Iris pigment epithelial cell (primary cell): ENCODE data around the gene SLC25A11.
"Not testable (repeated sequence)": the region's sequence is repeated elsewhere in the genome, so short reads cannot be mapped to it uniquely, and the experiment has no call there.

ENCODE experiments used
- DNase-seq: peaks from one replicate; pipeline ENCODE4 v3.0.0-alpha.2; 2011; ENCODE audit warnings: low read depth

Gene SLC25A11

GRCh38 chr17:4919511-4920047 is 20.3 kb downstream of the SLC25A11 start:
- no peak for DNase-seq

- DNase-seq = not testable (repeated sequence)
Observed at GRCh38 chr17:4914551-4914950, 25.3 kb downstream of the SLC25A11 start.

- DNase-seq = no peak
Observed at GRCh38 chr17:4913994-4914393, 25.9 kb downstream of the SLC25A11 start.

DNA sequence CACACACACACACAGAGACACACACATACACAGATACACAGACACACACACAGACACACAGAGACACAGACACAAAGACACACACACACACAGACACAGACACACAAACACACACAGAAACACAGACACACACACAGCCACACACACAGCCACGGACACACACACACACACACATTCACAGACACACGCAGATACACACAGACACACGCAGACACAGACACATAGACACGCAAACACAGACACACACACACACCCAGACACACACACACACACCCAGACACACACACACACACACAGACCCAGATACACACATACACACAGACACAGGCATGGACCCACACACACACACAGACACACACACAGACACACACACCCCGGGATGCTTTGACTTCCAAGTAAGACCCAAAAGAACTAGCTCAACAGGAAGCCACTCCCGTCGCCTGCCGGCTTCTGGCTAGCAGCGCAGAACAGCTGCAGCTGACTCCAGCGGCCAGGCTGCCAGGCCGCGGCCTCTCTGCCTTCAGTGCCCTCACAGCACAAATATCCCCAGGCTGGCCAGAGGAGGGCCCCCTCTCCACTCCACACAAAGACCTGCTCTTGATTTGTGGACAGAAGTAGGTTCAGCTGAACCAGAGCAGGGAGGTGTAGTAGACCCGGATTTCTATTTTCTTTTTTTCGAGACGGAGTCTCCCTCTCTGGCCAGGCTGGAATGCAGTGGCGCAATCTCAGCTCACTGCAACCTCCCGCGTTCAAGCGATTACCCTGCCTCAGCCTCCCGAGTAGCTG is 30.9 kb downstream of the SLC25A11 start:
- DNase-seq = peak; percentile 95

DNA sequence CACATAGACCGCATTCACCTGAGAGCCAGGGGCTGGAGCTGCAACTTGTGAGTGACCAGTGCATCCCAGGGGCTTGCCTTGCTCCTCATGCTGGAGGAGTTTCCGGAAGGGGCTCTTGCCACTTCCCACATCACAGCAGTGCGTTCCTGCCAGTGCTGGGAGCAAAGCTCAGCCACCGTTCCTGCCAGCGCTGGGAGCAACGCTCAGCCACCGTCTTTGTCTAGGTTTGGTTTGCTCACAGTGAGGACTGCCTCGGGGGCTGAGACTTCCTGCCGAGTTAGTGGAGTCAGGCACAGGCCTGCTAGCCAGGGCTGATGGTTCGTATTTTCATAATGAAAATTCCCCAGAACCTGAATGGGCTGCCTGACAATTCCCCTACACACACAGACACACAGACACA is 31.5 kb downstream of the SLC25A11 start:
- no peak for DNase-seq

DNA sequence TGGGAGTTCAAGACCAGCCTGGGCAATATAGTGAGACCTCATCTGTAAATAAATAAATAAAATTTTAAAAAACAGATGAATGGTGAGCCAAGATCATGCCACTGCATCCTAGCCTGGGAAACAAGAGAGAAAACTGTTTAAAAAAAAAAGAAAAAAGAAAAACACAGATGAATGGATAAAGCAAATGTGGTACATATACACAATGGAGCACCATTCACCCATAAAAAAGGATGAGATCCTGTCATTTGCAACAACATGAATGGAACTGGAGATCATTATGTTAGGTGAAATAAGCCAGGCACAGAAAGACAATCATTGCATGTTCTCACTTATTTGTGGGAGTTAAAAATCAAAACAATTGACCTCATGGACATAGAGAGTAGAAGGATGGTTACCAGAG is 33.2 kb downstream of the SLC25A11 start:
- DNase-seq = not testable (repeated sequence)

- peak; percentile 78 for DNase-seq
Observed at GRCh38 chr17:4903051-4903818, 36.6 kb downstream of the SLC25A11 start, which contains the start of gene CHRNE. CHRNE (minus strand) TSS chr17:4903098; CDS start chr17:4903063, 35 bp downstream.

DNA sequence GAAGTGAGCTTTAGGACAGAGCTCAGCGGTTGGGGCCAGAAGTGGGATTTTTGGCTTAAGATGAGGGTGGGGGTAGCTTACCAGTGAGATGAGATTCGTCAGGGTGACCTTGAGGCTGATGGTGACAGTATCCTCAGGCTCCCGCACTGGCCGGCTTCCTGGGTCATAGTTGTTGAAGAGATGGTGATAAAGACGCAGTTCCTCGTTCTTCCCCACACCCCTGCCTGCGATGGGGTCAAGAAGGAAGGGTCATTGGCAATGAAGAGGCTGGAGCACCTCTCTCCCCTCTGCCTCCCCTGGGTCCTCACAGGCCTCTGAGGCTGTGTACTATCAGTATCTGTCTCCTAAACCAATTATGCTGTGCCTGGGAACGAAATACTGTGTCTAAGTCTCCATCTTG is 37.3 kb downstream of the SLC25A11 start:
- DNase-seq = no peak

DNA sequence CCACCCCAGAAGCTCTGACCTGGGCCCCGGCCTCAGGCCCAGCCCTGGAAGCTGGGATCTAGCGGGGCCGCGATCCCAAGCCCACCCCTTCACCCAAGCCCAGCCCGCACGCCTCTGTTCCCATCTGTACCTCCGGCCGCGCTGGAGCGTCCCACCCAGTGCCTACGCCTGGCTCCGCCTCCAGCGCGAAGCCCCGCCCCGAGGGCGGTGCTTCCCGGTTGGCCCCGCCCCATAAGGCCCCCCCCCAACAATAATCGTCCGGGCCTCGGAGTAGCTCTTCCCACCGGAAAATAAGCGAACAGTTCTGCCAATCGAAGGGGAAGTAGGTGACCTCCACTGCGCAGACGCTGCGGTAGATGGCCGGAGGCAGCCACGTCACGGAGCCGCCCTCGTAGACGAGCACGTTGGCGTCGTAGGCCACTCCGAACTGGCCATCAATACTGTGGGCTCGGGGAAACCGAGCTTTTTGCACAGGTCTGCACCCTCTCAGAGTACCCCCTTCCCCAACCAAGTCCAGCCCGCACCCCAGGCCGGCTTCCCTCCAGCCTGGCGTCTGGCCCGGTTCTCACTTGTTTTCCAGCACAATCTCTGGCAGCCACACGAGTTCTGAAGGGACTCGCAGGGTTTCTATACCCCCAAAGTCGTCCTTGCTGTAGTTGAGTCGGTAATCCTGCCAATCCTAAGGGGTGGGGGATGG is 38.0 kb downstream of the SLC25A11 start:
- no peak for DNase-seq

DNA sequence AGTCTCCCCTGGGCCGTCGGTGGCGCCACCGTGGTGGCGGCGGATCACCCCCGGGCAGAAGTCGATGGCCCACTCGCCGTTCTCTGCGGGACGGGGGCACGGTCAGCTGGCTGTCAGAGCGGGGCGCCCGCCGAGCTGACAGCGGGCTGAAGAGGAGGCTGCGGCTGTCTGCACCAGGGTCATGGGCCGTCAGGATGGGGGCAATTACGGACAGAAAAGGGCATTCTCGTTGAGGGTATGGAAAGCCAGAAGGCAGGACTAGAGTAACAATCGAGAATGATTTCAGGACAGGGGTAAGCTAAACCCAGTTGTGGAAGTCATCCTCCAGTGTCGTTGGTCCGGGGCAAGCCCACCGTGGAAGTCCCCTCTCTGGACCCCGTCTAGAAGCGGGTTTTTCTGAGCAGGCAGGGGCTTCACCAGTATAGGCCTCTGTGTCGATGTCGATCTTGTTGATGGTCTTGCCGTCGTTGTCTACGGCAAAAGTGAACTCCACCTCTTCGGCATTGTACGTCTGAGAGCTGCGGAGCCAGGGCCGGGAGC is 38.7 kb downstream of the SLC25A11 start:
- DNase-seq = no peak

- no peak for DNase-seq
Observed at GRCh38 chr17:4900231-4901107, 39.4 kb downstream of the SLC25A11 start.

- DNase-seq = peak; percentile 80
Observed at GRCh38 chr17:4899341-4900230, 40.3 kb downstream of the SLC25A11 start, which contains the start of gene C17orf107. C17orf107 (plus strand) TSS chr17:4899536; CDS start chr17:4899763, 227 bp downstream.

GRCh38 chr17:4898927-4899326 is 40.9 kb downstream of the SLC25A11 start:
- no peak for DNase-seq

DNA sequence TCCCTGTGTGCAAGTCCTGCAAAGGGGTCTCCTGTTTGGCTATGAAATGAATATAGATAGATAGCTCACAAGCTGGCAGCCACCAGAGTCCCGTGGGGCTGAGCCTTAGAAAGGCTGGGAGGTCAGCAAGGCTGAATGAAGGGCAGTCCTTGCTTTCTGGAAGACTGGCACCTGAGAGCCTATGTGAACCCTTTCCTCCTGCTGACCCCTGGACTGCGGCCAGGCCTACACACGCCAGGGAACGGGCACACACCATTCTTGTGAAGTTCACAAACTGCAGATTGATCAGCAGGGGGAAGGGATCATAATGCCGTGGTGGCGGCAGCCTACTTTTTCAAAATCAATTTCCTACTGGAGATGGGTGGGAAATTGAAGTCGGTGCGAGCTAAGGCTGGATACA is 41.5 kb downstream of the SLC25A11 start:
- DNase-seq = no peak

DNA sequence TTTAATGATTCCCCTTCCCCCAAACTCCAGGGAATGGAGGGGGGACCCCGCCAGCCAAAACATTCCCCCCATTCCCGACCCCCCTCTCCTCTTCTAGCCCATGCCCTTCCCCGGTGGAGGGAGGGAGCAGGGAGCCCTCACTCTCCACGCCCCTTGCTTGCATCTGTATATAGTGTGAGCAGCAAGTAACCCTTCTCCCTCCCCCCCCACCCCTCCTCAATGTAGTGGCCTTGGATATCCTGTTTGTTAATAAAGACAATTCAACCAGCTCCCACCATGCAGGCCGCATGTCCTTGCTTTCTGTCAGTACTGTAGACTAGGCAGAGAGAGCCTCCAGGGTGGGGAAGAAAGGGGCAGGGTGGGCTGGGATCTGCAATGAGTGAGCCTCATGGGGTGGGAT is 42.1 kb downstream of the SLC25A11 start:
- no peak for DNase-seq

GRCh38 chr17:4897198-4897687 is 42.6 kb downstream of the SLC25A11 start:
- DNase-seq = no peak

DNA sequence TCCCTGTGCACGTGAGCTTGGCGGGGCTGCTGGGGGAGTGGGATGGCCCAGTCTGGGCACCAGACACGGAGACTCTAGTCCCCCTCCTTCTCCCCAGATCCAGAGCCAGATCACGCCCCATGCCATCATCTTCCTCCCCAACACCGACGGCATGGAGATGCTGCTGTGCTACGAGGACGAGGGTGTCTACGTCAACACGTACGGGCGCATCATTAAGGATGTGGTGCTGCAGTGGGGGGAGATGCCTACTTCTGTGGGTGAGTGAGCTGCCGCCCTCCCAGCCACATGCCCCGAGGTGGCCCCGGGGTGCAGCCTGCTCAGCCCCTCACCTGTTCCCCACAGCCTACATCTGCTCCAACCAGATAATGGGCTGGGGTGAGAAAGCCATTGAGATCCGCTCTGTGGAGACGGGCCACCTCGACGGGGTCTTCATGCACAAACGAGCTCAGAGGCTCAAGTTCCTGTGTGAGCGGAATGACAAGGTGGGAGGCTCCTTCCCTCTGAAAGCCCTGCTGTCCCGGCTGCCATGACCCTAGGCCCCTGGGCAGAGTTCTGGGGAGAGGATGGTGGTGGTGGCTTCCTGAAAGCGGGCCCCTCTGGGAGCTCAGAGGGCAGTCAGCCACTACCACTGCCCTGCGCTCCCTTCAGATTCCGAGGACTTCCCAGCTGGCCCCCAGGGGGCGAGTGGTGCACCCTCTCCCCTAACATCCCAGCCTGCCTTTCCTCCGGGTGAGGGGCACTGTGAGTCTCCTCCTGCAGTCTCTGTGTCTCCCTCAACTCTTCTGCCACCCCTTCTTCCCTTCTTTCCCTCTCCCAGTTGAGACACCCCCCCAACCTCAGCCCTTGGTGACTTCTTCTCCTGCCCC is 43.3 kb downstream of the SLC25A11 start:
- DNase-seq = no peak

DNA sequence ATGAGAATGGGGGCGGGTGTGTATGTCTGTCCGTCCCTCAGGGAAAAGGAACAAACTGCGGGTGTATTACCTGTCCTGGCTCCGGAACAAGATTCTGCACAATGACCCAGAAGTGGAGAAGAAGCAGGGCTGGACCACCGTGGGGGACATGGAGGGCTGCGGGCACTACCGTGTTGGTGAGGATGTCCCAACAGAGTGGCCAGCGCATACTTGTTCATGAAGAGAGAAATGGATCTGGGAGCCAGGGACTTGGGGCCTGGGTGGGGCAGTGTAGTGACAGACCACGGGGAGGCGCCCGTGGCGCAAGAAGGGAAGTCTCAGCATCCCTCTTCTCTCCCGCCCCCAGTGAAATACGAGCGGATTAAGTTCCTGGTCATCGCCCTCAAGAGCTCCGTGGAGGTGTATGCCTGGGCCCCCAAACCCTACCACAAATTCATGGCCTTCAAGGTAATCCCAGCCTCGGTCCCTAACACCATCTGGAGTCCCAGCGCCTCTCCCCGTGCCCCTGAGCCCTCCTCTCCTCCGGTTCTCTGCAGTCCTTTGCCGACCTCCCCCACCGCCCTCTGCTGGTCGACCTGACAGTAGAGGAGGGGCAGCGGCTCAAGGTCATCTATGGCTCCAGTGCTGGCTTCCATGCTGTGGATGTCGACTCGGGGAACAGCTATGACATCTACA is 44.1 kb downstream of the SLC25A11 start:
- DNase-seq = no peak
